ENCODE measurements around the gene ZNF91.
A peak's percentile ranks its signal among the peaks of the same experiment; 100 is the strongest.
"Not testable (repeated sequence)": the region's sequence is repeated elsewhere in the genome, so short reads cannot be mapped to it uniquely, and the experiment has no call there.

Gene ZNF91

DNA sequence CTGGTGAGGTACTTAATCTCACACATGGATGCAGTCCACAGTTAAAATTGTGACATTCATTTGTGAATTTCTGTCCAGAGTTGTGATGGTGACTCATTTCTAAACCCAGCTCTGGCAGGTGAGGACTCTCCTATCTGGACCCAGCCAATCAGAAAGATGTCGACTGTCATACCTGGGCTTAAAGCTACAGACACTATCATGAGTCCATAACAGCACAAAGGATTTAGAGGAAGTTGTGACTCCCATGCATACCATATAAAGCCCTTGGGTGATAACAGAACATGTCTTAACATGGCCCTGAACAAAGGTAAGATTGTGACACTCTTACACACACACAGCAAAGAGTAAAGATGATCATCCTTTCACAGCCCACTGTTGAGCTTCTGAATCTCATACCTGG, 85.3 kb downstream of the ZNF91 start:
- no peak overlapping the region for H3K4me3 ChIP-seq (ENCODE audit: low read length)
- TF ChIP-seq CTCF (IDR thresholded peaks at IDR 0.05; ENCODE audit: insufficient read depth, low read depth, low read length, missing control alignments) = no peak
- peak; percentile 45 for DNase-seq (ENCODE audit: low read depth)

DNA sequence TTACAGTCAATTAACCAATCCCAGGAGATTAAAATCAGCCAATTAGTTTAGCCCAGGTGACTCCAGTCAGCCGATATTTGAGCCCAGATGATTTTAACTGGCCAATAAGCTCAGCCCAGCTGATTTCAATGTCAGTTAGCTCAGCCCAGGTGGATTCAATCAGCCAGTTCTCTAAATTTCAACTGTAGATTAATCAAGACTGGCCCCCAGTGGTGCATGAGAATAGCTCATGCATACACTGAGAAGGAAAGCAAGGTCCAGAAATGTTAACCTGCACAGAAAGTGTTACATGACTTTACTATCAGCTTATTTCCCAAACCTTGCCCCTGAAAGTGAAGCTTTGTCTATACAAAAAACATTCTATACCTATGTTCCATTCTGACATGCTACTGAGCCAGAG, 89.7 kb downstream of the ZNF91 start:
- DNase-seq (ENCODE audit: low read depth) = no peak
- no peak overlapping the region for H3K4me3 ChIP-seq (ENCODE audit: low read length)
- TF ChIP-seq CTCF (IDR thresholded peaks at IDR 0.05; ENCODE audit: insufficient read depth, low read depth, low read length, missing control alignments) = no peak

DNA sequence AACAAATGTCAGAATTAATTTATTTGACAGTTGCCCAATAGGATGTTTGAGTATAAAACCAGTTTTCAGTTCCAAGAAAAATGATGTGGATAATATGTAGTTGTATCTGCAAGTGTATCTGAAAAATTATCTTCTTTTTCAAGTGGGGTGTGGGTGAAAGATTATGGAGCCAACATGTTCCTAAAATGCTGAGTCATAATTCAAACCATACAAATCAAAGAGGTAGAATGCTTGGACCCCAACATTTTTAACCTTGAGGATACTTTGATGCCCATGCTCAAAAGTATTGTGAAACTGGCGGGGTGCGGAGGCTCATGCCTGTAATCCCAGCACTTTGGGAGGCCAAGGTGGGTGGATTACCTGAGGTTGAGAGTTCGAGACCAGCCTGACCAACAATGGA, 91.0 kb downstream of the ZNF91 start:
- DNase-seq (ENCODE audit: low read depth) = no peak
- no peak for TF ChIP-seq CTCF (IDR thresholded peaks at IDR 0.05; ENCODE audit: insufficient read depth, low read depth, low read length, missing control alignments)

DNA sequence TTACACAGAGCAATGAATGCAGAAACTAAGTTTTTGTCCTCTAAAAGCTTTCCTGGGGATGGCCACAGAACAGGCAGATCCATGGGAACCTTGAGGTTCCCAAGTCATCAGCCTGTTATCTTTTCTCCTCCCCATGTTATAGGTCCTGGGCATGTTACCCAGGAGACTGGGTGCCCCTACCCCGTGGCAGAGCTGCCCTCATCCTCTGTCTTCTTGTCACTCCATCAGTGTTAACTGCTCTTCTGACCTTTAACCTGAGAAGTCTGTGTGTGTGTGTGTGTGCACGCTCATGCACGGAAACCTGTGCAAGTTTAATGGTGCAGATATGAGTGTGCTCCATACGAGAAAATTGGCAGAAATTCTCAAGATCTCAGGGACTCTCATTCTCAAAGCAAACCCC, 101.1 kb downstream of the ZNF91 start:
- no peak for DNase-seq (ENCODE audit: low read depth)
- no peak for TF ChIP-seq CTCF (IDR thresholded peaks at IDR 0.05; ENCODE audit: insufficient read depth, low read depth, low read length, missing control alignments)
- no peak overlapping the region for H3K4me3 ChIP-seq (ENCODE audit: low read length)

More for the DNA sequence above, 91.0 kb downstream of the ZNF91 start:
- H3K4me3 ChIP-seq (ENCODE audit: low read length) = no peak overlapping the region

DNA sequence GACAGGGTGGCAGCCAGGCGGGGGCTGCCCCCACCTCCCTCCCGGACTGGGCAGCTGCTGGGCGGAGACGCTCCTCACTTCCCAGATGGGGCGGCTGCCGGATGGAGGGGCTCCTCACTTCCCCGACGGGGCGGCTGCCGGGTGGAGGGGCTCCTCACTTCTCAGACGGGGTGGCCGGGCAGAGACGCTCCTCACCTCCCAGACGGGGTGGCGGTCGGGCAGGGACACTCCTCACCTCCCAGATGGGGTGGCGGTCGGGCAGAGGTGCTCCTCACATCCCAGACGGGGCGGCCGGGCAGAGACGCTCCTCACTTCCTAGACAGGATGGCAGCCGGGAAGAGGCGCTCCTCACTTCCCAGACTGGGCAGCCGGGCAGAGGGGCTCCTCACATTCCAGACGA, 105.3 kb downstream of the ZNF91 start:
- DNase-seq (ENCODE audit: low read depth) = not testable (repeated sequence)

More for the DNA sequence above, 105.3 kb downstream of the ZNF91 start:
- not testable (repeated sequence) for H3K4me3 ChIP-seq (ENCODE audit: low read length)

Data from epithelial cell of esophagus (primary cell).